RPMI7951 (cell line): ENCODE measurements around the gene TRIM65. TPM values are rescaled to one million over a fixed set of nuclear protein-coding genes. Genes with fewer than 3 reads are reported as not detected.

Experiments
- DNase-seq: peaks from one replicate; pipeline ENCODE4 v3.0.0-alpha.2; 2012; ENCODE audit warnings: low read depth
- total RNA-seq: library from RNA; depleted of rRNA; stranded (reverse); fragments of >200 nt; shearing (Covaris generic); gene quantifications from 2 replicates; pipeline ENCODE4 v1.2.3, GENCODE V29; 2014; rRNA removed

Gene TRIM65
- total RNA-seq, 1 experiment from 2014 or later, result 8.5 TPM

DNA sequence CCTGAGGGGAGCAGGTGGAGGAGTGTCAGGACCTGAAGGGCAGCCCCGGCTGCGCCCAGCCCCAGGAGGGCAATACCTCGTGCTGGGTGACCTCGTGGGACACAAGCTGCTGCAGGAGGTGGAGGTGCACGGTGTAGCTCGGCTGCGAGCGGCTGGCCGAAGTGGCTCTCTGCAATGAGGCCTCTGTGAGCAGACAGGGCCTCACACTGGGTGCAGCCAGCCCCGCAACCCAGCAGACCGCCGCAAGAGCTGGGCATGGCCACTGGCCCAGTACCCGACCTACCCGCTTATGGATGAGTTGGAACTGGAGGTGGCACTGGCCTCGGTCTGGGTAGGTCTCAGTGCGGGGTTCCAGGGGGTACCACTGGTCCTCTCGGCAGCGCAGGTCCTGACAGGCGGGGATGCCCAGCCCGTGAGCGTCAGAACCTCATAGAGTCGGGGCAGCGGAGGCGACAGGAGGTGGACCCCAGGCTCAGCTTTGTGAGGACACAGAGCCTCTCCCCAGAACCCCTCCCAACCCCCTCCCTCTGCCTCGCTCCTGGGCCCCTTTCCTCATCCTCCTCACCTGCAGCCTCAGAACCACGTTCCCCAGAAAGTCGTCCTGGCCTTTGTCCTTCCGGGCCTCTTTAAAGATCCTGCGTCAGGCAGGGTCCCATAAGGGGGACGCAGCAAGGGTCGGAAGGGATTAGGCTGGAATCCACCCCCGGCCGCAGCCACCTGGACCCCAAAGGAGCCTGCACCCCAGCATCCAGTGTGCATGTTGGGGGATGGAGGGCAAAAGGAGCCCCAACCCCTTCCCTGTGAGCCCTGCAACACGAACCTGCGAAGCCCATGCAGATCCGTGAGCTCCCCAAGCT, 56.6 kb downstream of the TRIM65 start:
- DNase-seq, result no peak

Other genes starting within 250 kb of the TRIM65 start
- 6.0 and 9.6 TPM in 2 replicates for gene RECQL5, start 229.8 kb downstream of the TRIM65 start, total RNA-seq
- 68.9 and 81.3 TPM in 2 replicates for gene SAP30BP, start 229.6 kb downstream of the TRIM65 start, total RNA-seq
- gene ITGB4, start 175.5 kb downstream of the TRIM65 start, total RNA-seq, result 0.36 and 0.39 TPM in 2 replicates
- gene GALK1, start 131.8 kb downstream of the TRIM65 start, total RNA-seq, result 37.0 and 44.2 TPM in 2 replicates
- 15.6 and 16.0 TPM in 2 replicates for gene UNK, start 112.1 kb downstream of the TRIM65 start, total RNA-seq
- 0.78 TPM in 1 of 2 replicates, not detected in the other for gene UNC13D, start 52.5 kb downstream of the TRIM65 start, total RNA-seq
- 21.9 and 24.9 TPM in 2 replicates for gene WBP2, start 41.6 kb downstream of the TRIM65 start, total RNA-seq
- gene TRIM47, start 18.4 kb downstream of the TRIM65 start, total RNA-seq, result 13.6 and 15.9 TPM in 2 replicates
- 25.4 and 36.3 TPM in 2 replicates for gene MRPL38, start 7.9 kb upstream of the TRIM65 start, total RNA-seq
- gene FBF1, start 44.1 kb upstream of the TRIM65 start, total RNA-seq, result 6.0 and 8.0 TPM in 2 replicates
- 21.4 TPM in 2 replicates for gene ACOX1, start 82.2 kb upstream of the TRIM65 start, total RNA-seq
- 12.6 and 16.5 TPM in 2 replicates for gene TEN1, start 82.3 kb upstream of the TRIM65 start, total RNA-seq
- 1.4 and 2.2 TPM in 2 replicates for gene CDK3, start 103.9 kb upstream of the TRIM65 start, total RNA-seq
- not detected in 2 replicates for gene EVPL, start 130.4 kb upstream of the TRIM65 start, total RNA-seq
- 16.3 and 21.1 TPM in 2 replicates for gene SRP68, start 175.6 kb upstream of the TRIM65 start, total RNA-seq
- not detected in 2 replicates for gene GALR2, start 177.8 kb upstream of the TRIM65 start, total RNA-seq
- not detected in 2 replicates for gene ZACN, start 182.2 kb upstream of the TRIM65 start, total RNA-seq
- gene EXOC7, start 206.8 kb upstream of the TRIM65 start, total RNA-seq, result 32.4 and 45.0 TPM in 2 replicates
- not detected in 2 replicates for gene FOXJ1, start 244.3 kb upstream of the TRIM65 start, total RNA-seq